Choroid plexus epithelial cell (primary cell): Measurements from ENCODE around the gene PPT2.
A peak's percentile ranks its signal among the peaks of the same experiment; 100 is the strongest.
"Not testable (repeated sequence)": the region's sequence is repeated elsewhere in the genome, so short reads cannot be mapped to it uniquely, and the experiment has no call there.

ENCODE experiments used
- DNase-seq: peaks from one replicate; pipeline ENCODE4 v3.0.0-alpha.2; 2010; ENCODE audit warnings: low read depth
- H3K4me3 ChIP-seq: 2 replicates; pipeline ENCODE4 v1.5.1; 2011; ENCODE audit warnings: low read depth, mild to moderate bottlenecking, control low read depth, low read length, moderate library complexity
- TF ChIP-seq, protein P1 (sequence below): conservative IDR thresholded peaks from 2 replicates; pipeline ENCODE4 v1.5.1; 2011; ENCODE audit warnings: low read depth, mild to moderate bottlenecking, control low read depth, inconsistent platforms, low read length, moderate library complexity

The PPT2 gene

DNA sequence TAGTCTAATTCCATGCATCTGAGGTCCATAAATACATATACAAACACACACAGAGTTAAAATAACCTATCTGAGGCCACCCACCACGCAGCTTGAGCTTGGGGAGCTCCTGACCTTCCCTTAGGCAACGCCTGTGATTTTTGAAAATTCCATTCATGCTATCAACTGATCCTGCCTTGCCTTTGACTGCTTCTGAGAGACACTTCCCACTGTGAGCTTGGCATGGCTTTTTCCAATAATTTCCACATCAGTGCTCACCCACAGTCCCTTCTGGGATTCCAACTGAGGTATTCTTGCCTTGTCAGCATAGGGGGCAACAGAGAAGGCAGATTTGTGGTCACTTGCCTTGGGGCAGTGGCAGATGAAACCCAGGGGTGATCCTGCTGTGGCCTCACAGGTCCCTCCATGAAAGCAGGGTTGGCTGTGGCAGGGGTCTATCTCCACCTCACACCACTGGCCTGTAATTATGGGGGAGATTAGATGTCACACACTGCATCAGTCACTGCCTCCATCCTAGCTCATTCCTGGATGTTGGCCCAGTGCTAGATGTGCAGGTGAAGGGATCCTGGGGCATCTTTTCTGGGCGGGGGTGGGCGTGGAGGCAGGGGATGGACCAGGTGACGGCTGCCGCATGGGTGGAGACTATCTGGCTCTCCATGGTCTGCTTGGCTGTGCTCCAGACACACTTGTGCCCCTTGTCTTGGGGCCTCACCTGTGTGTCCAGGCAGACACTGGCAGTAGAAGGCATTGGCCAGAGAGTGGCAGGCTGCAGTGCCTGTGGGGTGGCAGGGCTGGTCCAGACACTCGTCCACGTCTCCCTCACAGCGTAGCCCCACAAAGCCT lies 49.7 kb downstream of the PPT2 start:
- H3K4me3 ChIP-seq, result no peak overlapping the region
- DNase-seq, result peak; percentile 6
- TF ChIP-seq, protein P1, sequence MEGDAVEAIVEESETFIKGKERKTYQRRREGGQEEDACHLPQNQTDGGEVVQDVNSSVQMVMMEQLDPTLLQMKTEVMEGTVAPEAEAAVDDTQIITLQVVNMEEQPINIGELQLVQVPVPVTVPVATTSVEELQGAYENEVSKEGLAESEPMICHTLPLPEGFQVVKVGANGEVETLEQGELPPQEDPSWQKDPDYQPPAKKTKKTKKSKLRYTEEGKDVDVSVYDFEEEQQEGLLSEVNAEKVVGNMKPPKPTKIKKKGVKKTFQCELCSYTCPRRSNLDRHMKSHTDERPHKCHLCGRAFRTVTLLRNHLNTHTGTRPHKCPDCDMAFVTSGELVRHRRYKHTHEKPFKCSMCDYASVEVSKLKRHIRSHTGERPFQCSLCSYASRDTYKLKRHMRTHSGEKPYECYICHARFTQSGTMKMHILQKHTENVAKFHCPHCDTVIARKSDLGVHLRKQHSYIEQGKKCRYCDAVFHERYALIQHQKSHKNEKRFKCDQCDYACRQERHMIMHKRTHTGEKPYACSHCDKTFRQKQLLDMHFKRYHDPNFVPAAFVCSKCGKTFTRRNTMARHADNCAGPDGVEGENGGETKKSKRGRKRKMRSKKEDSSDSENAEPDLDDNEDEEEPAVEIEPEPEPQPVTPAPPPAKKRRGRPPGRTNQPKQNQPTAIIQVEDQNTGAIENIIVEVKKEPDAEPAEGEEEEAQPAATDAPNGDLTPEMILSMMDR, result no peak

DNA sequence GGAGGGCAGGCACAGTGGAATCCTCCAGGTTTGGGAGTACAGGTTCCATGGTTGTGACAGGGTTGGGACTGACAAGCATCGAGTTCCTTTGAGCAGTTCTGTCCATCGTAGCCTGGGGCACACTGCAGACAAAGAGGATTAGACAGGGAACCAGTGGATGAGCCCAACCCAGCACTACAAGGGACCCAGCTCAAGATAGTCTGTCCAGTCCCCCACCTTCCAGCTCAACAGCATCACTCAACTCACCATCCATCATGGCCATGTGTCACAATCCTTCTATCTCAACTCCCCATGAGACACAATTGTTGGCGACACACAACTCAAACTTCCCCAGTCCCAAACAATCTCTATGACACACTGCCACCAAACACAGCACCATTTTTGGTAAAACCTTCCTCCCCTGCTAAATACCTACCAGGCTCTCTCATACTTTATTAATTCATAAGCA lies 50.4 kb downstream of the PPT2 start:
- H3K4me3 ChIP-seq, result no peak overlapping the region
- no peak for DNase-seq
- TF ChIP-seq, protein P1, result no peak

DNA sequence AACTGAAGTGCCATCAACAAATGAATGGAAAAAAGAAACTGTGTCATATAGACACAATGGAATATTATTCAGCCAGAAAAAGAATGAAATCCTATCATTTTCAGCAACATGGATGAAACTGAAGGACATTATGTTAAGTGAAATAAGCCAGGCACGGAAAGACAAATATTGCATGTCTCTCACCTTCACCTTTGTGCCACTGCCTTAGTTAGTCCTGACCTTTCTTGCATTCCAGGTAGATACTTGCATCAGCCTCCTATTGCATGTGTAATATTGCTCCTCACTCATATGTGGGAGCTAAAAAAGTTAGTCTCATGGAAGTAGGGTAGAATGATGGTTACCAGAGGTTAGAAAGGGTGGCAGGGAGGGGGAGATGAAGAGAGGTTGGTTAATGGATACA lies 55.1 kb downstream of the PPT2 start:
- DNase-seq, result no peak
- TF ChIP-seq, protein P1, result no peak
- no peak overlapping the region for H3K4me3 ChIP-seq

DNA sequence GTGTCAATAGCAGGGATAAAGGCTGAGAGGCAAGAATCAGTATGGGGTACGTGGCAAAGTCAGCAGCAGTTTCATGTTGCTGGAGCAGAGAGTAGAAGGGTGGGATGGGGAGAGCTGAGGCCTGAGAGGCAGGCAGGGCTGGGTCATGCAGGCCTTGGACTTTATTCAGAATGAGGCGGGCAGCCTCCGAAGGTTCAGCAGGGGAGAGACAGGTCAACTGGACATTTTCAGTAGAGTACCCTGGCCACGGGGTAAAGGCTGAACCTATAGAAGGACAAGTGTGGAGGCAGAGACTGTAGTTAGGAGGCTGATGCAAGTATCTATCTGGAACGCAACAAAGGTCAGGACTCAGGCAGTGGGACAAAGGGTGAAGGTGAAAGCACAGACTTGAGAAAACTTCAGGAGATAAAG lies 56.3 kb downstream of the PPT2 start:
- H3K4me3 ChIP-seq, result no peak overlapping the region
- TF ChIP-seq, protein P1, result no peak
- no peak for DNase-seq

DNA sequence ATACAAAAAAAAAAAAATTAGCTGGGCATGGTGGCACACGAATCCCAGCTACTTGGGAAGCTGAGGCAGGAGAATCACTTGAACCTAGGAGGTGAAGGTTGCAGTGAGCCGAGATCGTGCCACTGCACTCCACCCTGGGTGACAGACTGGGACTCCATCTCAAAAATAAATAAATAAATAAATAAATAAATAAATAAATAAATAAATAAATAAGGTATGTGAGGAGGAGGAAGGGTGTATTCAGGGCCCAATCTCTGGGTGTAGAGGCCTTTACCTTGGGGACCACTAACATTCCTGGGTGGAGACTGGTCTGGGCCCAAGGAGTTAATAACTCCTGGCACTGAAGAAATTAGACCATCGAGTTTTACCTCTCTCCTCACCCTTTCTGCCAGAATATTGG lies 57.5 kb downstream of the PPT2 start:
- H3K4me3 ChIP-seq, DNase-seq: not testable (repeated sequence)

DNA sequence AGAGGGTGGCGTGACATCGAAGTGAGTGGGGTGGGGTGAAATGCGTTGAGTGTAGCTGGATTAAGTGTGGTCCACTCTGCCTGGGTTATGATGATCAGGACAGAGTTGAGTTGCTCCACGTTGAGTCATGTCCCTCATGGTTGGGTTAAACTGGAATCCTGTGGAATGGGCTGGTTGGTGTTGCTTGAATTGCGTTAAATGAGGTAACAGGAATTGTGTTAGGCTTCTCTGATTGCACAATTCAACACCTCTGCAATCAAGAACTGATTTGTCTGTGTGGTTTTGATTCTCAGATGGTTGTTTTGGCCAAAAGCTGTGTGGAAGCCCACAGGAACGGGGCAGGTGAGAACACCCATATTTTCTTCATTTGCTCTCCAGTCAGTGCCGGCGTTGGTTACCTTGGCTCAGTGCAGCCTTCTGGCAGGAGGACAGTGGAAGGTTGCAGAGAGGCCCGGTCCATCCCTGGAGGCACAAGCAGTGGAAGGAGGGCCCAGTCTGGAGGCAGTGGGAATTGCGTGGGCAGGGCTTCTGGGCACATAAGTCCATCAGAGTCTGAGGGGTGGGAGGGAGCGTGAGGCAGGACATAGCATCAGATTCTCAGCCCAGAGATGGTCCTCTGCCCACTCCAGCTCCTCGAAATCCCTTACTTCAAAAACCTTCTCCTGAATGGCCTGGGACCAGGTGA lies 58.3 kb downstream of the PPT2 start:
- TF ChIP-seq, protein P1, result no peak
- DNase-seq, result no peak
- H3K4me3 ChIP-seq, result no peak overlapping the region
